OCI-LY3 (cell line): ENCODE data around the gene MEAK7.

ENCODE experiments used
- H2AFZ ChIP-seq: fragments of 200-600, 300-600 bp; shearing (Covaris generic); 2 replicates; pipeline ENCODE4 v1.6.0; 2014; ENCODE audit warnings: antibody characterized with exemption, low read depth, low read length
- H3K27ac ChIP-seq: fragments of 200-600, 300-600 bp; sonication (generic); 2 replicates; pipeline ENCODE4 v1.5.1; 2014; ENCODE audit warnings: mild to moderate bottlenecking, low read length, moderate library complexity, mixed read lengths
- H3K27me3 ChIP-seq: fragments of 200-600, 300-600 bp; sonication (generic); 2 replicates; pipeline ENCODE4 v1.6.1; 2014; ENCODE audit warnings: low read depth, low read length, mixed read lengths
- H3K36me3 ChIP-seq: fragments of 200-600, 300-600 bp; sonication (generic); replicated peaks from 2 replicates; pipeline ENCODE3; 2014; ENCODE audit warnings: low read depth, low read length, mixed read lengths
- H3K4me1 ChIP-seq: fragments of 300-600, 200-600 bp; sonication (generic); 2 replicates; pipeline ENCODE4 v1.6.1; 2014; ENCODE audit warnings: low read length, mixed read lengths
- H3K4me2 ChIP-seq: fragments of 200-600, 300-600 bp; sonication (generic); 2 replicates; pipeline ENCODE4 v1.6.1; 2014; ENCODE audit warnings: low read length, mixed read lengths
- H3K4me3 ChIP-seq: fragments of 300-600, 200-600 bp; sonication (generic); 2 replicates; pipeline ENCODE4 v1.5.1; 2014; ENCODE audit warnings: antibody characterized with exemption, mild to moderate bottlenecking, low read length, moderate library complexity
- H3K79me2 ChIP-seq: fragments of 300-600, 200-600 bp; shearing (Covaris generic); 2 replicates; pipeline ENCODE4 v1.6.1; 2014; ENCODE audit warnings: mild to moderate bottlenecking, low read length, mixed read lengths
- H3K9ac ChIP-seq: fragments of 300-600, 200-600 bp; shearing (Covaris generic); 2 replicates; pipeline ENCODE4 v1.6.0; 2014; ENCODE audit warnings: mild to moderate bottlenecking, low read length, moderate library complexity
- H3K9me3 ChIP-seq: fragments of 200-600, 300-600 bp; shearing (Covaris generic); 2 replicates; pipeline ENCODE4 v1.6.1; 2014; ENCODE audit warnings: low read length, mixed read lengths; ENCODE audit not compliant: insufficient read depth
- H4K20me1 ChIP-seq: fragments of 200-600, 300-600 bp; sonication (generic); 2 replicates; pipeline ENCODE4 v1.6.1; 2016; ENCODE audit warnings: low read length, mixed read lengths; ENCODE audit not compliant: insufficient read depth
- CTCF ChIP-seq: fragments of 200-600, 300-600 bp; sonication (generic); IDR thresholded peaks from 2 replicates; pipeline ENCODE4 v1.5.1; 2014; ENCODE audit warnings: antibody characterized with exemption, low read length, low read depth
- EZH2phosphoT487 ChIP-seq: fragments of 200-600 bp; shearing (Covaris generic); IDR thresholded peaks from 2 replicates; pipeline ENCODE4 v1.6.1; 2018; ENCODE audit warnings: antibody characterized with exemption, mixed run types, low read depth

The MEAK7 gene

GRCh38 chr16:84495506-84495905 lies 9.0 kb downstream of the MEAK7 start:
- Histone ChIP-seq H3K4me1 (no peaks in the 10 kb centered on the region), H3K9ac (no peak overlapping the region), H3K4me3 (no peak overlapping the region), H3K79me2 (no peaks in the 10 kb centered on the region), H2AFZ (no peak overlapping the region), H4K20me1 (no peaks in the 10 kb centered on the region), H3K4me2 (no peak overlapping the region), H3K27me3 (no peaks in the 10 kb centered on the region), H3K9me3 (peaks cover 10% of the 10 kb centered on the region; the same call in 1 of the 2 replicates), H3K27ac (no peak overlapping the region), H3K36me3 (peaks cover 30% of the 10 kb centered on the region)
- TF ChIP-seq EZH2phosphoT487: no peak

- Histone ChIP-seq H3K27me3 (no peaks in the 10 kb centered on the region), H3K27ac (no peak overlapping the region), H2AFZ (no peak overlapping the region), H3K79me2 (no peaks in the 10 kb centered on the region), H4K20me1 (no peaks in the 10 kb centered on the region), H3K9ac (no peak overlapping the region), H3K36me3 (peaks cover 20% of the 10 kb centered on the region), H3K4me2 (no peak overlapping the region), H3K9me3 (peaks cover 10% of the 10 kb centered on the region; the same call in 1 of the 2 replicates), H3K4me1 (no peaks in the 10 kb centered on the region), H3K4me3 (no peak overlapping the region)
- TF ChIP-seq EZH2phosphoT487 (no peak), CTCF (no peak)
Measured at GRCh38 chr16:84489131-84489530, 15.3 kb downstream of the MEAK7 start.

- Histone ChIP-seq H3K4me1 (no peaks in the 10 kb centered on the region), H4K20me1 (no peaks in the 10 kb centered on the region), H3K36me3 (peaks cover 7% of the 10 kb centered on the region), H3K9me3 (no peaks in the 10 kb centered on the region), H3K9ac (no peak overlapping the region), H3K4me2 (no peak overlapping the region), H3K27ac (no peak overlapping the region), H3K4me3 (no peak overlapping the region), H3K27me3 (no peaks in the 10 kb centered on the region), H2AFZ (no peak overlapping the region), H3K79me2 (no peaks in the 10 kb centered on the region)
- TF ChIP-seq CTCF (no peak), EZH2phosphoT487 (no peak)
Measured at GRCh38 chr16:84487358-84487757, 17.1 kb downstream of the MEAK7 start.

GRCh38 chr16:84486551-84487235 lies 17.8 kb downstream of the MEAK7 start:
- Histone ChIP-seq H3K9me3 (no peaks in the 10 kb centered on the region), H3K27me3 (no peaks in the 10 kb centered on the region), H3K4me3 (no peak overlapping the region), H3K4me1 (no peaks in the 10 kb centered on the region), H3K4me2 (no peak overlapping the region), H3K36me3 (peaks cover 3% of the 10 kb centered on the region), H4K20me1 (no peaks in the 10 kb centered on the region), H3K27ac (no peak overlapping the region), H3K79me2 (no peaks in the 10 kb centered on the region), H3K9ac (no peak overlapping the region), H2AFZ (no peak overlapping the region)
- TF ChIP-seq CTCF (no peak), EZH2phosphoT487 (no peak)
